Muscle of back (tissue), 13 donors: ENCODE data around the gene CYBB. TPM values are rescaled to one million over a fixed set of nuclear protein-coding genes. Genes with fewer than 3 reads are reported as not detected.
"Not testable (repeated sequence)": the region's sequence is repeated elsewhere in the genome, so short reads cannot be mapped to it uniquely, and the experiment has no call there.

Source experiments
- DNase-seq, 3 donors: peaks; one replicate each; pipeline versions ENCODE4 v3.0.0 to v3.0.0-alpha.2; 2013
- long read RNA-seq, 9 donors: transcript quantifications; one replicate each; lab custom pipeline, GENCODE V29; 2026
- polyA plus RNA-seq, 10 donors: library from polyadenylated mRNA; unstranded; fragments of 120-200 nt; gene quantifications; one replicate each; pipeline ENCODE4 v1.2.1, GENCODE V29; 2013; ENCODE audit not compliant: insufficient read length in 10 of 10

The CYBB gene
- 10 to 100 TPM; 15.5 to 25.0 (median 20.4) TPM for polyA plus RNA-seq
- long read RNA-seq, donor 1, full-length matches to known transcripts = 2 of 2 reads
- long read RNA-seq, donor 1, partial matches to known transcripts = 0 of 2 reads
- long read RNA-seq, donor 1, other reads (novel, unspliced or antisense) = 0 of 2 reads
- long read RNA-seq, donor 2, full-length matches to known transcripts = 3 of 3 reads
- long read RNA-seq, donor 2, partial matches to known transcripts = 0 of 3 reads
- long read RNA-seq, donor 2, other reads (novel, unspliced or antisense) = 0 of 3 reads
- long read RNA-seq, donor 3 = 0 reads
- long read RNA-seq, donor 4, full-length matches to known transcripts = 2 of 2 reads
- long read RNA-seq, donor 4, partial matches to known transcripts = 0 of 2 reads
- long read RNA-seq, donor 4, other reads (novel, unspliced or antisense) = 0 of 2 reads
- long read RNA-seq, donor 5, full-length matches to known transcripts = 3 of 3 reads
- long read RNA-seq, donor 5, partial matches to known transcripts = 0 of 3 reads
- long read RNA-seq, donor 5, other reads (novel, unspliced or antisense) = 0 of 3 reads
- long read RNA-seq, donor 6, full-length matches to known transcripts = 3 of 3 reads
- long read RNA-seq, donor 6, partial matches to known transcripts = 0 of 3 reads
- long read RNA-seq, donor 6, other reads (novel, unspliced or antisense) = 0 of 3 reads
- long read RNA-seq, donor 7, full-length matches to known transcripts = 1 of 1 reads
- long read RNA-seq, donor 7, partial matches to known transcripts = 0 of 1 reads
- long read RNA-seq, donor 7, other reads (novel, unspliced or antisense) = 0 of 1 reads
- long read RNA-seq, donor 8, full-length matches to known transcripts = 3 of 3 reads
- long read RNA-seq, donor 8, partial matches to known transcripts = 0 of 3 reads
- long read RNA-seq, donor 8, other reads (novel, unspliced or antisense) = 0 of 3 reads
- long read RNA-seq, donor 9 = 0 reads

- DNase-seq = no peak
Observed at GRCh38 chrX:37779857-37780256, at the start of gene CYBB. TSS of gene CYBB (plus strand) at chrX:37780059. CDS start at chrX:37780078, 19 bp downstream.

GRCh38 chrX:37745354-37745753, 34.5 kb upstream of the CYBB start:
- peak; percentile 27 to 67 (median 56) for DNase-seq

GRCh38 chrX:37745835-37746217, 34.0 kb upstream of the CYBB start:
- DNase-seq = no peak

- no peak for DNase-seq
Observed at GRCh38 chrX:37746218-37746941, 33.5 kb upstream of the CYBB start.

GRCh38 chrX:37746951-37747350, 32.9 kb upstream of the CYBB start:
- no peak for DNase-seq

GRCh38 chrX:37752281-37752680, 27.6 kb upstream of the CYBB start:
- no peak for DNase-seq

- no peak for DNase-seq
Observed at GRCh38 chrX:37752936-37753335, 26.9 kb upstream of the CYBB start.

GRCh38 chrX:37753384-37753783, 26.5 kb upstream of the CYBB start:
- DNase-seq = no peak

GRCh38 chrX:37754516-37754915, 25.3 kb upstream of the CYBB start:
- DNase-seq = no peak

- DNase-seq = peak in 1 of 3 donors; percentile 9
Observed at GRCh38 chrX:37755025-37755424, 24.8 kb upstream of the CYBB start.

GRCh38 chrX:37757082-37757481, 22.8 kb upstream of the CYBB start:
- DNase-seq = no peak

GRCh38 chrX:37759351-37759750, 20.5 kb upstream of the CYBB start:
- no peak for DNase-seq

- DNase-seq = no peak
Observed at GRCh38 chrX:37759878-37760418, 19.9 kb upstream of the CYBB start.

- no peak for DNase-seq
Observed at GRCh38 chrX:37763400-37763799, 16.5 kb upstream of the CYBB start.

- no peak for DNase-seq
Observed at GRCh38 chrX:37765507-37765906, 14.4 kb upstream of the CYBB start.

GRCh38 chrX:37767430-37767829, 12.4 kb upstream of the CYBB start:
- DNase-seq = no peak

GRCh38 chrX:37768866-37769265, 11.0 kb upstream of the CYBB start:
- not testable (repeated sequence) for DNase-seq

GRCh38 chrX:37776283-37776986, 3.4 kb upstream of the CYBB start:
- no peak for DNase-seq

- no peak for DNase-seq
Observed at GRCh38 chrX:37776987-37777325, 2.9 kb upstream of the CYBB start.

- DNase-seq = no peak
Observed at GRCh38 chrX:37781081-37781480, 1.2 kb downstream of the CYBB start.

GRCh38 chrX:37781814-37782213, 2.0 kb downstream of the CYBB start:
- DNase-seq = no peak
